ENCODE results near the gene IL26.

- no peak for TF ChIP-seq CTCF (IDR thresholded peaks at IDR 0.05)
- no peak for TF ChIP-seq POLR2A (IDR thresholded peaks at IDR 0.05)
- no peak for TF ChIP-seq POLR2AphosphoS5 (IDR thresholded peaks at IDR 0.05)
- no peak for TF ChIP-seq EP300 (IDR thresholded peaks at IDR 0.05)
Measured at GRCh38 chr12:68237078-68237477, 11.5 kb upstream of the IL26 start.

All from sigmoid colon (tissue), 4 donors.